ENCODE measurements around the gene SHROOM2.
A peak's percentile ranks its signal among the peaks of the same experiment; 100 is the strongest.

Gene SHROOM2

GRCh38 chrX:9943420-9943819 lies 157.2 kb downstream of the SHROOM2 start:
- no peak for DNase-seq (ENCODE audit: low read depth)

- no peak for DNase-seq (ENCODE audit: low read depth)
Observed at GRCh38 chrX:9947131-9947794, 161.0 kb downstream of the SHROOM2 start.

- no peak for DNase-seq (ENCODE audit: low read depth)
Observed at GRCh38 chrX:9948406-9948805, 162.2 kb downstream of the SHROOM2 start.

- no peak for DNase-seq (ENCODE audit: low read depth)
Observed at GRCh38 chrX:9952300-9952699, 166.1 kb downstream of the SHROOM2 start.

- no peak for DNase-seq (ENCODE audit: low read depth)
Observed at GRCh38 chrX:9953396-9953795, 167.2 kb downstream of the SHROOM2 start.

GRCh38 chrX:9955506-9955905 lies 169.3 kb downstream of the SHROOM2 start:
- peak; percentile 42 for DNase-seq (ENCODE audit: low read depth)

- DNase-seq (ENCODE audit: low read depth): no peak
Observed at GRCh38 chrX:9957743-9958142, 171.5 kb downstream of the SHROOM2 start.

- no peak for DNase-seq (ENCODE audit: low read depth)
Observed at GRCh38 chrX:9958183-9958582, 172.0 kb downstream of the SHROOM2 start.

GRCh38 chrX:9961750-9962149 lies 175.5 kb downstream of the SHROOM2 start:
- DNase-seq (ENCODE audit: low read depth): no peak

GRCh38 chrX:9966775-9967408 lies 180.7 kb downstream of the SHROOM2 start, which contains the start of gene CLDN34:
TSS of gene CLDN34 (plus strand) at chrX:9967358. CDS start at chrX:9967358, 0 bp downstream.
- no peak for DNase-seq (ENCODE audit: low read depth)

- DNase-seq (ENCODE audit: low read depth): no peak
Observed at GRCh38 chrX:9977635-9978034, 191.4 kb downstream of the SHROOM2 start.

- DNase-seq (ENCODE audit: low read depth): no peak
Observed at GRCh38 chrX:9980401-9980800, 194.2 kb downstream of the SHROOM2 start.

GRCh38 chrX:9980927-9981326 lies 194.7 kb downstream of the SHROOM2 start:
- DNase-seq (ENCODE audit: low read depth): no peak

GRCh38 chrX:9983441-9983840 lies 197.2 kb downstream of the SHROOM2 start:
- no peak for DNase-seq (ENCODE audit: low read depth)

- DNase-seq (ENCODE audit: low read depth): no peak
Observed at GRCh38 chrX:9983846-9984245, 197.6 kb downstream of the SHROOM2 start.

- DNase-seq (ENCODE audit: low read depth): no peak
Observed at GRCh38 chrX:9988762-9989161, 202.5 kb downstream of the SHROOM2 start.

- DNase-seq (ENCODE audit: low read depth): no peak
Observed at GRCh38 chrX:9992061-9992460, 205.8 kb downstream of the SHROOM2 start.

GRCh38 chrX:9992724-9993123 lies 206.5 kb downstream of the SHROOM2 start:
- DNase-seq (ENCODE audit: low read depth): no peak

- no peak for DNase-seq (ENCODE audit: low read depth)
Observed at GRCh38 chrX:9995855-9996339, 209.7 kb downstream of the SHROOM2 start.

GRCh38 chrX:9997041-9997440 lies 210.8 kb downstream of the SHROOM2 start:
- DNase-seq (ENCODE audit: low read depth): no peak

GRCh38 chrX:9997524-9997923 lies 211.3 kb downstream of the SHROOM2 start:
- DNase-seq (ENCODE audit: low read depth): no peak
